Tibial nerve (tissue), 3 donors: Measurements from ENCODE around the gene GRIK3.

Source experiments
- CTCF ChIP-seq, 5 experiments: fragments of 200-600 bp in 3 of 5; fragments of 450-650 bp in 2 of 5; sonication (generic) in 3 of 5; IDR thresholded peaks; one replicate each; pipeline ENCODE4 v1.5.1; 2016 to 2019; ENCODE audit warnings: antibody characterized with exemption in 5 of 5, mild to moderate bottlenecking in 3 of 5, moderate library complexity in 2 of 5
- POLR2A ChIP-seq, 2 donors: fragments of 450-650 bp; IDR thresholded peaks; one replicate each; pipeline ENCODE4 v1.6.1; 2017; ENCODE audit warnings: antibody characterized with exemption in 2 of 2, mild to moderate bottlenecking in 2 of 2, moderate library complexity in 2 of 2

GRCh38 chr1:36871146-36871971, 163.0 kb downstream of the GRIK3 start:
- TF ChIP-seq CTCF (IDR thresholded peaks at IDR 0.05) (no peak), POLR2A (IDR thresholded peaks at IDR 0.05) (no peak)
